Uterus (tissue), 4 donors: ENCODE measurements around the gene ADO. TPM values are rescaled to one million over a fixed set of nuclear protein-coding genes. Genes with fewer than 3 reads are reported as not detected.

Experiments
- DNase-seq, 2 donors: peaks; one replicate each; pipeline ENCODE4 v3.0.0-alpha.2; 2019 to 2020
- H3K27ac ChIP-seq, 2 donors: fragments of 200-600 bp; sonication (generic); 1 replicate in 1 of 2; 2 replicates in 1 of 2; pipeline ENCODE4 v1.5.1; 2016 to 2018
- H3K27me3 ChIP-seq, 2 donors: fragments of 200-600 bp; sonication (generic); one replicate each; pipeline ENCODE4 v1.5.1; 2018 to 2019; ENCODE audit warnings: control low read depth in 1 of 2
- H3K36me3 ChIP-seq, 2 donors: fragments of 200-600 bp; sonication (generic); one replicate each; pipeline ENCODE4 v1.5.1; 2019; ENCODE audit warnings: control low read depth in 1 of 2
- H3K4me1 ChIP-seq, 2 donors: fragments of 200-600 bp; sonication (generic); one replicate each; pipeline ENCODE4 v1.5.1; 2018 to 2019; ENCODE audit warnings: control low read depth in 1 of 2
- H3K4me3 ChIP-seq, 2 donors: fragments of 200-600 bp; sonication (generic); 1 replicate in 1 of 2; 2 replicates in 1 of 2; pipeline ENCODE4 v1.5.1; 2018 to 2019; ENCODE audit warnings: mild to moderate bottlenecking in 1 of 2
- H3K9me3 ChIP-seq, 2 donors: fragments of 200-600 bp; sonication (generic); one replicate each; pipeline ENCODE4 v1.5.1; 2019; ENCODE audit warnings: control low read depth in 1 of 2
- CTCF ChIP-seq, 4 experiments: fragments of 200-600 bp in 2 of 4; fragments of 450-650 bp in 2 of 4; sonication (generic) in 2 of 4; IDR thresholded peaks; one replicate each; pipeline ENCODE4 v1.5.1; 2016 to 2019; ENCODE audit warnings: antibody characterized with exemption in 4 of 4, mild to moderate bottlenecking in 2 of 4, moderate library complexity in 1 of 4
- POLR2A ChIP-seq, 2 donors: fragments of 450-650 bp; IDR thresholded peaks; one replicate each; pipeline ENCODE4 v1.6.1; 2016; ENCODE audit warnings: antibody characterized with exemption in 2 of 2, mild to moderate bottlenecking in 1 of 2, moderate library complexity in 1 of 2
- intact Hi-C: fragments of 100-400 bp; cut with DNase I; formaldehyde crosslinking; loops from one replicate; pipeline ENCODE4 v1.15.1; 2023; ENCODE audit warnings: low total_unique reads
- total RNA-seq, 4 donors: library from RNA; depleted of rRNA in 3 of 4; stranded (reverse); fragments of >200 nt in 3 of 4; gene quantifications; one replicate each; pipeline versions ENCODE4 v1.1.0 to v1.2.4, GENCODE V29; 2014 to 2023
- donor health status: DM: yes; HTN: yes; CAD: no.

ADO gene
- total RNA-seq, 4 donors from 2014 or later: 10.8 to 27.0 (median 18.9) TPM

- Histone ChIP-seq H3K4me3 (no peak overlapping the region), H3K36me3 (no peaks in the 10 kb centered on the region), H3K27me3 (no peaks in the 10 kb centered on the region), H3K4me1 (no peaks in the 10 kb centered on the region), H3K27ac (no peak overlapping the region), H3K9me3 (no peaks in the 10 kb centered on the region)
- TF ChIP-seq POLR2A (IDR thresholded peaks at IDR 0.05) (no peak), CTCF (IDR thresholded peaks at IDR 0.05) (no peak)
- intact Hi-C loops: no loop called here
- no peak for DNase-seq
These were observed 12.3 kb upstream of the ADO start for GRCh38 chr10:62792261-62792660.

DNA sequence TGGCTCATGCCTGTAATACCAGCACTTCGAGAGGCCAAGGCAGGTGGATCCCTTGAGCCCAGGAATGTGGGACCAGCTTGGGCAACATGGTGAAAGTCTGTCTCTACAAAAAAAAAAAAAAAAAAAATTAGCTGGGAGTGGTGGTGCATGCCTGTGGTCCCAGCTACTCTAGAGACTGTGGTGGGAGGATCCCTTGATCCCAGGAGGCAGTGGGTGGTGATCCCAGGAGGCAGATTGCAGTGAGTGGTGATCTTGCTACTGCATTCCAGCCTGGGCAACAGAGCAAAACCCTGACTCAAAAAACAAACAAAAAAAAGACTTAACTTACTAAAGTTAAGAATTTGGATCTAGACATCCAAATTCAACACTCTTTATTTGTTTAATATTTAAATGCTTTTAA, 10.2 kb upstream of the ADO start:
- TF ChIP-seq CTCF (IDR thresholded peaks at IDR 0.05) (no peak), POLR2A (IDR thresholded peaks at IDR 0.05) (no peak)
- no peaks in the 10 kb centered on the region for H3K36me3 ChIP-seq
- intact Hi-C loops: no loop called here

DNA sequence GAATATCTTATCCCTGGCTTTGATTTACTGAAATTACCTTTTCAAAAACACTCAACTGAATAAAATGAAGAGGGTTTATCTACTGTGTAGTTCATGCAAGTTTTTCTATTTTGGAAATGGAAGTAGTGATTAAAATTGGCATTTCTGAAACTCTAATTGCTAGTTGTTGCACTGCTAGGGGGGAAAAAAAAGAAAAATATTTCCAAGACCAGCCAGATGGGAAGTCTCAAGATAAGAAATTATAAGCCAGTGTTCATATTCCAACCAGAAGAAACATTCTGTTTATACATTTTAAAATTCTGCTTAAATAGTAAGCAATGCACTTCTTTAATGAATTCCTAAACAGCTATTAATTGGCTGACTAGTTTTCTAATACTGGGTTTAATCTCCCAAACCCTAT, 9.4 kb upstream of the ADO start:
- Histone ChIP-seq H3K4me3 (no peak overlapping the region), H3K27me3 (no peaks in the 10 kb centered on the region), H3K27ac (no peak overlapping the region), H3K4me1 (no peaks in the 10 kb centered on the region), H3K36me3 (no peaks in the 10 kb centered on the region), H3K9me3 (no peaks in the 10 kb centered on the region)
- no peak for DNase-seq
- no peak for TF ChIP-seq POLR2A (IDR thresholded peaks at IDR 0.05)
- TF ChIP-seq CTCF (IDR thresholded peaks at IDR 0.05): no peak
- intact Hi-C loops: no loop called here

More for the DNA sequence above, 10.2 kb upstream of the ADO start:
- Histone ChIP-seq H3K27ac (no peak overlapping the region), H3K4me1 (no peaks in the 10 kb centered on the region), H3K9me3 (no peaks in the 10 kb centered on the region), H3K4me3 (no peak overlapping the region), H3K27me3 (no peaks in the 10 kb centered on the region)
- DNase-seq: no peak

GRCh38 chr10:62795762-62796161, 8.8 kb upstream of the ADO start:
- Histone ChIP-seq H3K27me3 (no peaks in the 10 kb centered on the region), H3K36me3 (no peaks in the 10 kb centered on the region), H3K4me3 (no peak overlapping the region), H3K27ac (no peak overlapping the region), H3K9me3 (no peaks in the 10 kb centered on the region), H3K4me1 (no peaks in the 10 kb centered on the region)
- intact Hi-C loops: no loop called here
- DNase-seq: no peak
- TF ChIP-seq POLR2A (IDR thresholded peaks at IDR 0.05): no peak
- no peak for TF ChIP-seq CTCF (IDR thresholded peaks at IDR 0.05)

DNA sequence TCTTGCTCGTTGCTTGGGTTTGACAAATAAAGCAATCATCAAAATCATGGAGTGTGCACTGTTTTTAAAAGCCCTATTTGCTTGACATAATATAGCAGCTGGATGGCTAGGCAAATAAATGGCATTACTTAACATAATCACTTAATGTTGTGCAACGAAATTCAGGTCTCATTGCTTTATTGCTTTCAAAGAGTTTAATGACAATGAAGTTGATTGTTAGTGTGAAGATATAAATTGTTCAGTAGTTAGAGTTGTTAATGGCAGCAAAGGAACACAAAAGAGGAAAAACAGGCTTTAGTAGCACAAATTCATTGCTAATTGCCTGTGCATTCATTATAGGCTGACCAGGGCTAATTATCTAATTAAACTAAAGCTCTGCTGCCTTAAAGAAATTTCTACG, 7.6 kb upstream of the ADO start:
- no peaks in the 10 kb centered on the region for H3K9me3 ChIP-seq
- intact Hi-C loops: no loop called here
- no peak overlapping the region for H3K27ac ChIP-seq
- no peaks in the 10 kb centered on the region for H3K36me3 ChIP-seq
- TF ChIP-seq POLR2A (IDR thresholded peaks at IDR 0.05) (no peak), CTCF (IDR thresholded peaks at IDR 0.05) (no peak)
- no peak overlapping the region for H3K4me3 ChIP-seq
- no peak for DNase-seq
- H3K27me3 ChIP-seq: no peaks in the 10 kb centered on the region
- no peaks in the 10 kb centered on the region for H3K4me1 ChIP-seq
